GM12875 (cell line): ENCODE data around the gene FLRT1.
A peak's percentile ranks its signal among the peaks of the same experiment; 100 is the strongest.

ENCODE experiments used
- H3K4me3 ChIP-seq: one replicate; pipeline ENCODE4 v1.5.1; 2011; ENCODE audit warnings: low read depth, low read length, control low read depth
- CTCF ChIP-seq: IDR thresholded peaks from 2 replicates; pipeline ENCODE4 v1.5.1; 2011; ENCODE audit warnings: low read depth, mild to moderate bottlenecking, control low read depth, inconsistent platforms, low read length, moderate library complexity, borderline replicate concordance; ENCODE audit not compliant: insufficient read depth

Gene FLRT1, protein sequence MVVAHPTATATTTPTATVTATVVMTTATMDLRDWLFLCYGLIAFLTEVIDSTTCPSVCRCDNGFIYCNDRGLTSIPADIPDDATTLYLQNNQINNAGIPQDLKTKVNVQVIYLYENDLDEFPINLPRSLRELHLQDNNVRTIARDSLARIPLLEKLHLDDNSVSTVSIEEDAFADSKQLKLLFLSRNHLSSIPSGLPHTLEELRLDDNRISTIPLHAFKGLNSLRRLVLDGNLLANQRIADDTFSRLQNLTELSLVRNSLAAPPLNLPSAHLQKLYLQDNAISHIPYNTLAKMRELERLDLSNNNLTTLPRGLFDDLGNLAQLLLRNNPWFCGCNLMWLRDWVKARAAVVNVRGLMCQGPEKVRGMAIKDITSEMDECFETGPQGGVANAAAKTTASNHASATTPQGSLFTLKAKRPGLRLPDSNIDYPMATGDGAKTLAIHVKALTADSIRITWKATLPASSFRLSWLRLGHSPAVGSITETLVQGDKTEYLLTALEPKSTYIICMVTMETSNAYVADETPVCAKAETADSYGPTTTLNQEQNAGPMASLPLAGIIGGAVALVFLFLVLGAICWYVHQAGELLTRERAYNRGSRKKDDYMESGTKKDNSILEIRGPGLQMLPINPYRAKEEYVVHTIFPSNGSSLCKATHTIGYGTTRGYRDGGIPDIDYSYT

DNA sequence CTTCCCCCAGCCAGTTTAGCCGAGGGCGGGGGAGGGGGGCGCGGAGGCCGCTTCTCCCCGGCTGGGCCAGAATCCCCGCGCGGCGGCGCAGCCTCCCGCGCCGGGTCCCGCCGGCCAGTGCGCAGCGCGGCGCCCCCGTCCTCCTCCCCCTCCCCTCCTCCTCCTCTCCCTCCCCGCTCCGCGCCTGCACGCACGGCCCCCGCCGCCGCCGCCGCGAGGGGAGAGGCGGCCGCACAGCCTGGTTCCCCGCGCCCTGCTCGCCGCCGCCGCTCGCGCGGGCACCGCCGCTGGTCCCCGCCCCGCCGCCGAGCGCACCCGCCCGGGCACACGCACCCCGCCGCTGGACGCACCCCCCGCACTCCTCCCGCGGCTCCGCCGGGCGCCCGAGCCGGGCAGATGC is at the start of gene FLRT1:
FLRT1 (plus strand) TSS at position 356 of the 400 bp plus-strand sequence. CDS start 80,337 bp downstream, outside the sequence.
- no peak within 1 kb of the TSS for H3K4me3 ChIP-seq
- TF ChIP-seq CTCF: no peak

DNA sequence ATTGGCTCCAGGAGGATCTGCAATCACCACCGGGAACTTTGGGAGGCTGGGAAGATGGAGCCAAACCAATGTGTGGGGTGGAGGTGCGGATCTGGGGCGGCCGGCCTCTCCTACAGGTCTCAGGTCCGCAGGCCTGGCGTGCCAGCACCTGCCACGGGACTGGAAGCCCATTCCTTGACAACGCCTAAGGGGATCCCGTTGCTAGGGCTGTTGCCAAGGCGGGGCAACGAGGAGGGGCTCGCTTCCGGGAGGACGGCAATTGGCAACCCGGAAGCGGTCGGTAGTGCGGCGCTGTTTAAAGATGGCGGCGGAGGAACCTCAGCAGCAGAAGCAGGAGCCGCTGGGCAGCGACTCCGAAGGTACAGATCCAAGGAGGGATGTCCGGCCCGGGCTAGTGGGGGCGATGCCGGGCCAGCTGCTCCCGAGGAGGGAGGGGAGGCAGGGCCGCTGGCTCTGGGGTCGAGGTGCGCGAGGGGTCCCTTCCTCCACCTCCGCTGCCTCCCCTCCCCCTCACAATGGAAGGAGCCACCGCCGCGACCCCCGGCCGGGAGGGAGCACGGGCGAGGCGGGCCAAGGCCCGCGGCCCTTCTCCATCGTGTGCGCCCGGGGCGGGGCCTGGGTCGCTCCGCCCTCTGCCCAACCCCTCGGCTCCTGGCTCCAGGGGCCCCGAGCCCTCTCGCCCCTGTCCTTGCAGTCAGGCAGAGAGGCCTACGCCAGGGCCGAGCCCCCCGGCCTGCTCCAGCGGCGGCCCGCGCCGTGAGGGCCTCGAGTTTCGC is 49.4 kb upstream of the FLRT1 start, which contains the start of gene OTUB1:
OTUB1 (plus strand) TSS at position 283 of the 776 bp plus-strand sequence; CDS start at position 302, 19 bp downstream.
- no peak for TF ChIP-seq CTCF

GRCh38 chr11:63986932-63987513 is 48.7 kb upstream of the FLRT1 start:
- no peak for TF ChIP-seq CTCF
- H3K4me3 ChIP-seq: peak overlapping the region; percentile 100

More for the DNA sequence above, 49.4 kb upstream of the FLRT1 start, which contains the start of gene OTUB1:
- H3K4me3 ChIP-seq: peak within 1 kb of the TSS; percentile 100

DNA sequence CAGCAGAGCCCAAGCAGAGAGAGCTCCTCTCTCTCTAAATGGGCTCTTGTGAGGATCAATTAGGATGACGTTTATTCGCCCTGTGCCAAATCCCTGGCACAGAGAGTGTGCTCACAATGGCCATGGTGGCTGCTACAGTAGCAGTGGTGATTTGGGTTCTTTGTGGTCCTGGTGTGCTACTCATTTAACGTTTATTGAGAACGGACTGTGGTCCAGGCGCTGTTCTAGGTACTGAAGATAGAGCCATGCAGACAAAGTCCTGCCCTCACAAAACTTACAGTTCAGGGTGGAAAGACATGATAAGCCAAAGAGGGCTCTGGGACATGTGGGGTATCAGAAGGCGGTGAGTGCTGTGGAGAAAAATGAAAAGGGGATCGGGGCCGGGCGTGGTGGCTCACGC is 44.2 kb upstream of the FLRT1 start:
- no peak overlapping the region for H3K4me3 ChIP-seq
- no peak for TF ChIP-seq CTCF

DNA sequence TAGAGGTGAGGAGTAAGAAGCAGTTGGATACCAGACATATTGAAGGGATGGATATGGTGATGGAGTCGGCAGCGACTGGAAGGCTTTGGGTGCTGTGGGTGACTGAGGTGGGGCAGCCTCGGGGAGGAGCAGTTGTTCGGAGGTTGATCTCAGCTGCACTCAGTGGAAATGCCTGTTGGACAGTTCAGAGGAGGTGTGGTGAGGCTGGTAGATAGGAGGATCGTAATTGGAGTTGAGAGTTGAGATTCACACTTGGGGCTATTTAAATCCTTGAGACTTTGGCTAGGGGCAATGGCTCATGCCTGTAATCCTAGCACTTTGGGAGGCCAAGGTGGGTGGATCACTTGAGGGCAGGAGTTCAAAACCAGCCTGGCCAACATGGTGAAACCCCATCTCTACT is 42.6 kb upstream of the FLRT1 start:
- H3K4me3 ChIP-seq: no peak overlapping the region
- TF ChIP-seq CTCF: no peak

- H3K4me3 ChIP-seq: no peak overlapping the region
- no peak for TF ChIP-seq CTCF
Observed at GRCh38 chr11:63993993-63994392, 41.7 kb upstream of the FLRT1 start.
